Stomach (tissue), 4 donors: Measurements from ENCODE around the gene ACTL6B.

Source experiments
- EP300 ChIP-seq: sonication (generic); formaldehyde crosslinking; IDR thresholded peaks from one replicate; pipeline ENCODE4 v1.6.1; 2017; ENCODE audit warnings: antibody characterized with exemption
- POLR2A ChIP-seq, 4 donors: fragments of 450-650 bp; IDR thresholded peaks; one replicate each; pipeline ENCODE4 v1.6.1; 2016; ENCODE audit warnings: antibody characterized with exemption in 4 of 4, control low read depth in 2 of 4, mild to moderate bottlenecking in 1 of 4, moderate library complexity in 1 of 4
- POLR2AphosphoS5 ChIP-seq, 3 donors: sonication (generic); formaldehyde crosslinking; IDR thresholded peaks; one replicate each; pipeline ENCODE4 v1.6.1; 2016; ENCODE audit warnings: antibody characterized with exemption in 3 of 3
- TF ChIP-seq, protein P1 (sequence below), 7 experiments: fragments of 450-650 bp in 4 of 7; fragments of 200-600 bp in 3 of 7; sonication (generic) in 3 of 7; IDR thresholded peaks; one replicate each; pipeline ENCODE4 v1.5.1; 2016 to 2019; ENCODE audit warnings: antibody characterized with exemption in 7 of 7, control low read depth in 2 of 7, mild to moderate bottlenecking in 1 of 7

DNA sequence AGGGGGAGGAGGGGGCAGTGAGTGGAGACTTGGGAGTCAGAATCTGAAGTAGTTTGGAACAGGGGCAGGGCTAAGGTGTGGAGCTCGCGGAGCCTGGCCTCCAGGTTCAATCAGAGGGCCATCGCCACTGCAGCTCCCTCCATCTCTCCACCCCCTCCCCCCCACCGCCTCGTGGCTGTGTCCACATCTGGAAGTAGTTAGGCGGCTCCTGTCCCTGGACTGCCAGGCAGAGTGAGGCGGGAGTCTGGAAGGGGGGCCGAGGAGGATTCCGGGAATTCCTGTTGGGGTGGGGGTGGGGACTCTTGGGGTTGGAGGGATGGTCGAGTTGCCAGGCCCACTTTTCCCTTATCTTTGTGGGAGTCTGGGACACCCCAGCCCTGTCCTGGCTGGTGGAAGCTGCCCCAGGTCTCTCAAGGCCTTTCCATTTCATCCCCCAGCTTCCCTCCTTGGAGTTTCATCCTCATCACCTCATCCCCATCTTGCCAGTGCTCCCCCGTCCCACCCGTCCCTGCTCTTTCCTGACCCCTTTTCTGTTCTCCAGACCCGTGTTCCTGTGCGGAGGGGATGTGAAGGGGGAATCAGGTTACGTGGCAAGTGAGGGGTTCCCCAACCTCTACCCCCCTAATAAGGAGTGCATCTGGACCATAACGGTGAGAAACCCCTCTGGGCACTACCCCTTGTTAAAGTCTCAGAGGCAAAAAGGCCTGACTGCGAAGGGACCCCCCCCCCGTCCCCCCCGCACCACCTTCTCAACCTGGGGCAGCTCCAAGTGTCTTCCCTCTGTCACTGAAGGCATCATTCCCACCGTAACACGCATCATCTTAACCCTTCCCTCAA lies 53.1 kb downstream of the ACTL6B start:
- TF ChIP-seq, protein P1, sequence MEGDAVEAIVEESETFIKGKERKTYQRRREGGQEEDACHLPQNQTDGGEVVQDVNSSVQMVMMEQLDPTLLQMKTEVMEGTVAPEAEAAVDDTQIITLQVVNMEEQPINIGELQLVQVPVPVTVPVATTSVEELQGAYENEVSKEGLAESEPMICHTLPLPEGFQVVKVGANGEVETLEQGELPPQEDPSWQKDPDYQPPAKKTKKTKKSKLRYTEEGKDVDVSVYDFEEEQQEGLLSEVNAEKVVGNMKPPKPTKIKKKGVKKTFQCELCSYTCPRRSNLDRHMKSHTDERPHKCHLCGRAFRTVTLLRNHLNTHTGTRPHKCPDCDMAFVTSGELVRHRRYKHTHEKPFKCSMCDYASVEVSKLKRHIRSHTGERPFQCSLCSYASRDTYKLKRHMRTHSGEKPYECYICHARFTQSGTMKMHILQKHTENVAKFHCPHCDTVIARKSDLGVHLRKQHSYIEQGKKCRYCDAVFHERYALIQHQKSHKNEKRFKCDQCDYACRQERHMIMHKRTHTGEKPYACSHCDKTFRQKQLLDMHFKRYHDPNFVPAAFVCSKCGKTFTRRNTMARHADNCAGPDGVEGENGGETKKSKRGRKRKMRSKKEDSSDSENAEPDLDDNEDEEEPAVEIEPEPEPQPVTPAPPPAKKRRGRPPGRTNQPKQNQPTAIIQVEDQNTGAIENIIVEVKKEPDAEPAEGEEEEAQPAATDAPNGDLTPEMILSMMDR (IDR thresholded peaks at IDR 0.05), result no peak
- TF ChIP-seq EP300, result no peak
- no peak for TF ChIP-seq POLR2A (IDR thresholded peaks at IDR 0.05)
- TF ChIP-seq POLR2AphosphoS5 (IDR thresholded peaks at IDR 0.05), result no peak
